Measurements from ENCODE around the gene SLC22A7. TPM values are rescaled to one million over a fixed set of nuclear protein-coding genes. Genes with fewer than 3 reads are reported as not detected.

The SLC22A7 gene
- total RNA-seq, 2 donors from 2014 or later, result not detected

GRCh38 chr6:43257367-43258145, 40.5 kb upstream of the SLC22A7 start:
- DNase-seq (ENCODE audit: low spot score), result no peak
- Histone ChIP-seq H3K27me3 (replicated peaks; ENCODE audit: insufficient read depth) (no peaks in the 10 kb centered on the region), H3K4me3 (no peak overlapping the region), H3K4me1 (replicated peaks) (no peaks in the 10 kb centered on the region), H3K27ac (no peak overlapping the region), H3K9me3 (no peaks in the 10 kb centered on the region), H3K36me3 (no peaks in the 10 kb centered on the region)
- 78% methylated on average over 12 of the region's 12 CpGs for WGBS
- no peak for TF ChIP-seq POLR2AphosphoS5 (IDR thresholded peaks at IDR 0.05)
- TF ChIP-seq, protein P1, sequence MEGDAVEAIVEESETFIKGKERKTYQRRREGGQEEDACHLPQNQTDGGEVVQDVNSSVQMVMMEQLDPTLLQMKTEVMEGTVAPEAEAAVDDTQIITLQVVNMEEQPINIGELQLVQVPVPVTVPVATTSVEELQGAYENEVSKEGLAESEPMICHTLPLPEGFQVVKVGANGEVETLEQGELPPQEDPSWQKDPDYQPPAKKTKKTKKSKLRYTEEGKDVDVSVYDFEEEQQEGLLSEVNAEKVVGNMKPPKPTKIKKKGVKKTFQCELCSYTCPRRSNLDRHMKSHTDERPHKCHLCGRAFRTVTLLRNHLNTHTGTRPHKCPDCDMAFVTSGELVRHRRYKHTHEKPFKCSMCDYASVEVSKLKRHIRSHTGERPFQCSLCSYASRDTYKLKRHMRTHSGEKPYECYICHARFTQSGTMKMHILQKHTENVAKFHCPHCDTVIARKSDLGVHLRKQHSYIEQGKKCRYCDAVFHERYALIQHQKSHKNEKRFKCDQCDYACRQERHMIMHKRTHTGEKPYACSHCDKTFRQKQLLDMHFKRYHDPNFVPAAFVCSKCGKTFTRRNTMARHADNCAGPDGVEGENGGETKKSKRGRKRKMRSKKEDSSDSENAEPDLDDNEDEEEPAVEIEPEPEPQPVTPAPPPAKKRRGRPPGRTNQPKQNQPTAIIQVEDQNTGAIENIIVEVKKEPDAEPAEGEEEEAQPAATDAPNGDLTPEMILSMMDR (IDR thresholded peaks at IDR 0.05), result no peak
- TF ChIP-seq POLR2A (IDR thresholded peaks at IDR 0.05), result no peak
- intact Hi-C loops (cut with DNase I), result no loop called here

GRCh38 chr6:43258180-43258579, 39.9 kb upstream of the SLC22A7 start:
- Histone ChIP-seq H3K36me3 (no peaks in the 10 kb centered on the region), H3K4me3 (no peak overlapping the region), H3K27ac (no peak overlapping the region), H3K9me3 (no peaks in the 10 kb centered on the region), H3K4me1 (replicated peaks) (no peaks in the 10 kb centered on the region), H3K27me3 (replicated peaks; ENCODE audit: insufficient read depth) (no peaks in the 10 kb centered on the region)
- TF ChIP-seq POLR2AphosphoS5 (IDR thresholded peaks at IDR 0.05) (no peak), POLR2A (IDR thresholded peaks at IDR 0.05) (no peak)
- TF ChIP-seq, protein P1 (IDR thresholded peaks at IDR 0.05), result no peak
- intact Hi-C loops (cut with DNase I), result no loop called here
- WGBS, result 63% methylated on average over 4 of the region's 4 CpGs
- no peak for DNase-seq (ENCODE audit: low spot score)

DNA sequence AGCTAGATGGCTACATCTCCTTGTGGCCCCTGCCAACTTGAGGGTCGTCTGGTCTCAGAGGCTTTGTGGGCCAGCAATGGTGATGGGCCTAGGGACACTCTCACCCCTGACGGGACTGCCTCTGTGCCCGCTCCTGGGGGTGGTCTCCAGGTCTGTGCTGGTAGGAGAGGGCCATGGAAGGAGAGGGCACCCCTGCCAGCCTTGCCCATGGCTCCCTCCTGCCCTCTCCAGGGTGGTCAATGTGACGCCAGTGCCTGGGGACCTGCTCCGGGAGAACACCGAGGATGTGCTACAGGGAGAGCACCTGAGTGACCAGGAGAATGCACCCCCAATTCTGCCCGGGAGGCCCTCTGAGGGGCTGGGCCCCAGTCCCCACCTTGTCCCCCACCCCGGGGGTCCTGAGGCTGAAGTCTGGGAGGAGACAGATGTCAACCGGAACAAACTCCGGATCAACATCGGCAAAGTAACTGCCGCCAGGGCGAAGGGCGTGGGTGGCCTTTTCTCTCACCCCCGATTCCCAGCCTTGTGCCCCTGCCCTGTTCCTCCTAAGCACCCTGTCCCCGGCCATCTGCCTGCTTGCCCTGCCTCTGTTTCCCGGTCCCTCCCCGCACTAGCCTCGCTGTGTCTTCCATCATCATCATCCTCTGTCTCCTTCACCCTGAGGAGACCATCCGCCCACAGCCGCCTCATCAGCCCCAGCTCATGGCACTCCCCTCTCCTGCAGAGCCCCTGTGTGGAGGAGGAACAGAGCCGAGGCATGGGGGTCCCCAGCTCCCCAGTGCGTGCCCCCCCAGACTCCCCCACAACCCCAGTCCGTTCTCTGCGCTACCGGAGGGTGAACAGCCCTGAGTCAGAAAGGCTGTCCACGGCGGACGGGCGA, 39.0 kb upstream of the SLC22A7 start:
- Histone ChIP-seq H3K27me3 (replicated peaks; ENCODE audit: insufficient read depth) (no peaks in the 10 kb centered on the region), H3K27ac (no peak overlapping the region), H3K9me3 (no peaks in the 10 kb centered on the region), H3K36me3 (no peaks in the 10 kb centered on the region), H3K4me1 (replicated peaks) (no peaks in the 10 kb centered on the region), H3K4me3 (no peak overlapping the region)
- intact Hi-C loops (cut with DNase I), result no loop called here
- 96% methylated on average over 29 of the region's 30 CpGs for WGBS
- DNase-seq (ENCODE audit: low spot score), result no peak
- TF ChIP-seq, protein P1 (IDR thresholded peaks at IDR 0.05), result no peak
- no peak for TF ChIP-seq POLR2AphosphoS5 (IDR thresholded peaks at IDR 0.05)
- TF ChIP-seq POLR2A (IDR thresholded peaks at IDR 0.05), result no peak

GRCh38 chr6:43260791-43261190, 37.3 kb upstream of the SLC22A7 start:
- Histone ChIP-seq H3K4me3 (no peak overlapping the region), H3K36me3 (no peaks in the 10 kb centered on the region), H3K27me3 (replicated peaks; ENCODE audit: insufficient read depth) (no peaks in the 10 kb centered on the region), H3K9me3 (no peaks in the 10 kb centered on the region), H3K4me1 (replicated peaks) (no peaks in the 10 kb centered on the region), H3K27ac (no peak overlapping the region)
- 83% methylated on average over 4 of the region's 4 CpGs for WGBS
- intact Hi-C loops (cut with DNase I), result loop anchor here (10.0 kb wide), 1 partner anchor 234 kb away; no protein-coding TSS in a partner anchor
- TF ChIP-seq, protein P1 (IDR thresholded peaks at IDR 0.05), result no peak
- TF ChIP-seq POLR2AphosphoS5 (IDR thresholded peaks at IDR 0.05) (no peak), POLR2A (IDR thresholded peaks at IDR 0.05) (no peak)
- no peak for DNase-seq (ENCODE audit: low spot score)

Measured in prostate gland (tissue), 2 donors.